Astrocyte (in vitro differentiated cells and primary cell): ENCODE results near the gene CATSPER4. TPM values are rescaled to one million over a fixed set of nuclear protein-coding genes. Genes with fewer than 3 reads are reported as not detected.

ENCODE experiments used
- DNase-seq: peaks from one replicate; pipeline ENCODE4 v3.0.0-alpha.2; 2010; ENCODE audit warnings: low read depth
- FAIRE-seq: peaks from 2 replicates; lab custom pipeline; 2011; peaks lifted over from hg19 to GRCh38; lab: Jason Lieb, UNC
- H2AFZ ChIP-seq: 2 replicates; pipeline ENCODE4 v1.6.0; 2012; ENCODE audit warnings: low read depth, low read length, inconsistent platforms
- H3K27ac ChIP-seq: 2 replicates; pipeline ENCODE4 v1.5.1; 2011; ENCODE audit warnings: low read depth, low read length, inconsistent platforms
- H3K27me3 ChIP-seq: 2 replicates; pipeline ENCODE4 v1.6.0; 2011; ENCODE audit warnings: low read length, inconsistent platforms; ENCODE audit not compliant: insufficient read depth
- H3K36me3 ChIP-seq: 2 replicates; pipeline ENCODE4 v1.5.1; 2011; ENCODE audit warnings: low read length, inconsistent platforms; ENCODE audit not compliant: insufficient read depth
- H3K4me1 ChIP-seq: 2 replicates; pipeline ENCODE4 v1.5.1; 2011; ENCODE audit warnings: low read length, inconsistent platforms; ENCODE audit not compliant: insufficient read depth
- H3K4me2 ChIP-seq: 2 replicates; pipeline ENCODE4 v1.6.0; 2012; ENCODE audit warnings: low read length, inconsistent platforms
- H3K4me3 ChIP-seq: 2 replicates; pipeline ENCODE4 v1.5.1; 2011; ENCODE audit warnings: low read depth, mild to moderate bottlenecking, low read length, inconsistent platforms; ENCODE audit not compliant: insufficient read depth
- H3K79me2 ChIP-seq: 2 replicates; pipeline ENCODE4 v1.6.0; 2012; ENCODE audit warnings: mild to moderate bottlenecking, low read length, inconsistent platforms; ENCODE audit not compliant: insufficient read depth
- H3K9ac ChIP-seq: 2 replicates; pipeline ENCODE4 v1.6.0; 2012; ENCODE audit warnings: mild to moderate bottlenecking, low read length, inconsistent platforms
- H3K9me3 ChIP-seq: 2 replicates; pipeline ENCODE4 v1.5.1; 2012; ENCODE audit warnings: low read depth, mild to moderate bottlenecking, low read length, inconsistent platforms; ENCODE audit not compliant: insufficient read depth
- H4K20me1 ChIP-seq: 2 replicates; pipeline ENCODE4 v1.6.0; 2012; ENCODE audit warnings: low read length, inconsistent platforms; ENCODE audit not compliant: insufficient read depth
- H3K27ac Mint-ChIP-seq: one replicate; pipeline ENCODE4 v1.8.0; 2021; ENCODE audit warnings: mild to moderate bottlenecking, mixed read lengths; ENCODE audit not compliant: unreplicated experiment
- H3K27me3 Mint-ChIP-seq: one replicate; pipeline ENCODE4 v1.8.0; 2021; ENCODE audit warnings: low read depth, mixed read lengths; ENCODE audit not compliant: unreplicated experiment
- H3K36me3 Mint-ChIP-seq: one replicate; pipeline ENCODE4 v1.8.0; 2021; ENCODE audit warnings: low read depth, mixed read lengths; ENCODE audit not compliant: unreplicated experiment
- H3K4me1 Mint-ChIP-seq: one replicate; pipeline ENCODE4 v1.8.0; 2021; ENCODE audit warnings: low read depth, mixed read lengths; ENCODE audit not compliant: unreplicated experiment
- H3K4me3 Mint-ChIP-seq: one replicate; pipeline ENCODE4 v1.8.0; 2021; ENCODE audit warnings: mild to moderate bottlenecking, moderate library complexity, mixed read lengths; ENCODE audit not compliant: unreplicated experiment
- H3K9me3 Mint-ChIP-seq: one replicate; pipeline ENCODE4 v1.8.0; 2021; ENCODE audit warnings: mild to moderate bottlenecking, mixed read lengths; ENCODE audit not compliant: unreplicated experiment
- CTCF ChIP-seq: IDR thresholded peaks from 2 replicates; pipeline ENCODE4 v1.5.1; 2011; ENCODE audit warnings: low read depth, mild to moderate bottlenecking, inconsistent platforms, low read length, moderate library complexity; ENCODE audit not compliant: insufficient read depth
- EZH2 ChIP-seq: IDR thresholded peaks from 2 replicates; pipeline ENCODE4 v1.6.1; 2012; ENCODE audit warnings: mild to moderate bottlenecking, low read length, inconsistent platforms; ENCODE audit not compliant: insufficient read depth
- total RNA-seq: library from RNA; stranded (reverse); gene quantifications from 2 replicates; pipeline ENCODE4 v1.2.1, GENCODE V29; 2021

Gene CATSPER4
- total RNA-seq, 1 donor from 2014 or later: not detected

GRCh38 chr1:26164036-26164860, 26.2 kb upstream of the CATSPER4 start:
- Histone ChIP-seq H3K4me1 (peaks cover 18% of the 10 kb centered on the region), H3K79me2 (no peaks in the 10 kb centered on the region), H3K9me3 (no peaks in the 10 kb centered on the region), H3K9ac (peak overlapping the region; percentile 54), H3K36me3 (no peaks in the 10 kb centered on the region), H3K4me2 (peak overlapping the region; percentile 80), H4K20me1 (no peaks in the 10 kb centered on the region), H3K27me3 (peaks cover 2% of the 10 kb centered on the region), H2AFZ (peak overlapping the region; percentile 56), H3K4me3 (peak overlapping the region; percentile 23), H3K27ac (no peak overlapping the region)
- Mint-ChIP-seq H3K4me3 (peak overlapping the region; percentile 72), H3K4me1 (peaks cover 13% of the 10 kb centered on the region), H3K9me3 (no peaks in the 10 kb centered on the region), H3K27ac (peak overlapping the region; percentile 75), H3K27me3 (peaks cover 4% of the 10 kb centered on the region), H3K36me3 (no peaks in the 10 kb centered on the region)
- no peak for DNase-seq
- TF ChIP-seq EZH2 (no peak), CTCF (peak; percentile 9)
- no peak for FAIRE-seq

- H4K20me1 ChIP-seq: no peaks in the 10 kb centered on the region
- H3K36me3 ChIP-seq: no peaks in the 10 kb centered on the region
- H3K4me2 ChIP-seq: peak overlapping the region; percentile 80
- Mint-ChIP-seq H3K27ac (peak overlapping the region; percentile 75), H3K9me3 (no peaks in the 10 kb centered on the region), H3K4me1 (peaks cover 9% of the 10 kb centered on the region), H3K27me3 (no peaks in the 10 kb centered on the region), H3K36me3 (no peaks in the 10 kb centered on the region), H3K4me3 (peak overlapping the region; percentile 72)
- FAIRE-seq (no peak), DNase-seq (no peak)
- no peak overlapping the region for H3K4me3 ChIP-seq
- H2AFZ ChIP-seq: peak overlapping the region; percentile 56
- H3K27ac ChIP-seq: no peak overlapping the region
- TF ChIP-seq EZH2 (no peak), CTCF (no peak)
- H3K27me3 ChIP-seq: peaks cover 2% of the 10 kb centered on the region
- H3K79me2 ChIP-seq: peaks cover 4% of the 10 kb centered on the region
- H3K9ac ChIP-seq: peak overlapping the region; percentile 54
- H3K9me3 ChIP-seq: no peaks in the 10 kb centered on the region
- peaks cover 21% of the 10 kb centered on the region for H3K4me1 ChIP-seq
Measured at GRCh38 chr1:26164861-26165842, 25.2 kb upstream of the CATSPER4 start.
